Activated naive CD4-positive, alpha-beta T cell treated with anti-CD3 and anti-CD28 coated beads, Interleukin-2, amount 10 ng/mL, durations not matched to agents 7 days and 5 days (primary cell): ENCODE results near the gene SCLT1.
A peak's percentile ranks its signal among the peaks of the same experiment; 100 is the strongest.
"Not testable (repeated sequence)": the region's sequence is repeated elsewhere in the genome, so short reads cannot be mapped to it uniquely, and the experiment has no call there.

ENCODE experiments used
- CTCF ChIA-PET: fragments of 350-600 bp; sonication (Branson Sonifier 250); formaldehyde crosslinking; loops from one replicate; lab custom pipeline; 2021; ENCODE audit warnings: antibody characterized with exemption; lab: Charles Lee
- DNase-seq: peaks from one replicate; pipeline ENCODE4 v3.0.0-alpha.2; 2020
- H3K27ac Mint-ChIP-seq: one replicate; pipeline ENCODE4 v1.8.0; 2021; ENCODE audit warnings: mild to moderate bottlenecking, moderate library complexity, mixed read lengths
- H3K27me3 Mint-ChIP-seq: one replicate; pipeline ENCODE4 v1.8.0; 2021; ENCODE audit warnings: mild to moderate bottlenecking, mixed read lengths
- H3K36me3 Mint-ChIP-seq: one replicate; pipeline ENCODE4 v1.8.0; 2021; ENCODE audit warnings: mixed read lengths
- H3K4me1 Mint-ChIP-seq: one replicate; pipeline ENCODE4 v1.8.0; 2021; ENCODE audit warnings: mixed read lengths
- H3K4me3 Mint-ChIP-seq: one replicate; pipeline ENCODE4 v1.8.0; 2021; ENCODE audit warnings: mild to moderate bottlenecking, moderate library complexity, mixed read lengths
- H3K9me3 Mint-ChIP-seq: one replicate; pipeline ENCODE4 v1.8.0; 2021; ENCODE audit warnings: mixed read lengths

Gene SCLT1

GRCh38 chr4:129093191-129093920, at the start of gene SCLT1:
Gene SCLT1 (minus strand): TSS chr4:129093539. CDS start chr4:129093103, 436 bp downstream.
- Mint-ChIP-seq H3K9me3 (no peaks in the 10 kb centered on the region), H3K4me1 (peaks cover 56% of the 10 kb centered on the region), H3K36me3 (peaks cover 14% of the 10 kb centered on the region), H3K4me3 (no peak within 1 kb of the TSS), H3K27ac (no peak within 1 kb of the TSS), H3K27me3 (no peaks in the 10 kb centered on the region)
- CTCF ChIA-PET, result interaction anchor here (0.9 to 1.4 kb wide), 2 partner anchors 239 to 281 kb away, joined by 4 read pairs; no protein-coding TSS in a partner anchor
- peak; percentile 99 for DNase-seq

GRCh38 chr4:129140521-129140920, 47.2 kb upstream of the SCLT1 start:
- DNase-seq, result no peak

DNA sequence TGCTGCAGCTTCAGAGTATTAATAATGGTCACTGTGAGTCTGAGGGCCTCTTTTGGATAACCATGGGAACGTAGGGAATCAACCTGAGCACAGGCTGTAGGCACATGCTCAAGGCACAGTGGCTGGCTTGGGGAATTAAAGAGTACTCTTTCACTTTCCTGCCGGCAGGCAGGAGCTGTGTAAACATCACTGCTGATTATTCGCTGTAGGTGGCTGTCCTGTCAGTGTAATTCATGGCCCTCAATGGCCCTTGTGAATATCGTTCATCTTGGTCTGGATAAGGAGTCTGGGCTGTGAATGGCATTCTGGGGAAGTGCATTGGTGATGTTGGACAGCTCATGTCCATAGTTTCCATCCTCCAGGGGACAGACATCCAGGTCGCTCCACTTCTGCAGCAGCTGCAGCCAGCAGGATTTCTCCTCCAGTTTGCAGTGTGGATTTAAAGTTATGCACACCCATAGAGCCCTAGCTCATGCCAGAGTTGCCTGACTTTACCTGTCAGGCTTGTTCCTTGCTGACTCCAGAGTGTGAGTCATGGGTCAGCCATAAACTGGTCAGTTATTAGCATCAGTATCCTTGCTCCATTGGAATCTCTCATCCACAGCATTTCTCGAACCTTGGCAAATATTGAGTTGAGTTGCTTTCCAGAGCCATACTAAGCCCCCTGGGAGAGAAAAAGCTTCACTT, 45.6 kb upstream of the SCLT1 start:
- no peak for DNase-seq
- CTCF ChIA-PET, result no interaction called here
- Mint-ChIP-seq H3K27me3 (no peaks in the 10 kb centered on the region), H3K4me1 (no peaks in the 10 kb centered on the region), H3K4me3 (no peak overlapping the region), H3K9me3 (no peaks in the 10 kb centered on the region), H3K36me3 (no peaks in the 10 kb centered on the region), H3K27ac (no peak overlapping the region)

More at GRCh38 chr4:129140521-129140920, 47.2 kb upstream of the SCLT1 start:
- Mint-ChIP-seq H3K36me3 (no peaks in the 10 kb centered on the region), H3K27ac (no peak overlapping the region), H3K9me3 (no peaks in the 10 kb centered on the region), H3K4me3 (no peak overlapping the region), H3K27me3 (no peaks in the 10 kb centered on the region), H3K4me1 (no peaks in the 10 kb centered on the region)
- CTCF ChIA-PET, result no interaction called here

- no peak overlapping the region for H3K4me3 Mint-ChIP-seq
- H3K9me3 Mint-ChIP-seq, result peaks cover 2% of the 10 kb centered on the region
- H3K4me1 Mint-ChIP-seq, result no peaks in the 10 kb centered on the region
- H3K27ac Mint-ChIP-seq, result no peak overlapping the region
- H3K36me3 Mint-ChIP-seq, result no peaks in the 10 kb centered on the region
- no peak for DNase-seq
- CTCF ChIA-PET, result no interaction called here
- no peaks in the 10 kb centered on the region for H3K27me3 Mint-ChIP-seq
Measured at GRCh38 chr4:129136433-129136832, 43.1 kb upstream of the SCLT1 start.

DNA sequence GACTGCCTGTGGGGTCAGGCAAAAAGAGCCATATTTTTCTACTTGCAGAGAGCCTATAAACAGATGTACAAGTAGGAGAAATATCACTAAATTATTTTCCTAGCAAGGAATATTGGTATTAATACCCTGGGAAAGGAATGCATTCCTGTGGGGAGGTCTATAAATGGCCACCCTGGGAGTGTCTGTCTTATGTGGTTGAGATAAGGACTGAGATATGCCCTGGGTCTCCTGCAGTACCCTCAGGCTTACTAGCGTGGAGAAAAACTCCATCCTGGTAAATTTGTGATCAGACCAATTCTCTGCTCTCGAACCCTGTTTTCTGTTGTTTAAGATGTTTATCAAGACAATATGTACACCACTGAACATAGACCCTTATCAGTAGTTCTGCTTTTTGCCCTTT, 38.0 kb upstream of the SCLT1 start:
- Mint-ChIP-seq H3K4me3 (no peak overlapping the region), H3K4me1 (no peaks in the 10 kb centered on the region), H3K36me3 (no peaks in the 10 kb centered on the region), H3K27me3 (no peaks in the 10 kb centered on the region), H3K27ac (no peak overlapping the region), H3K9me3 (peaks cover 2% of the 10 kb centered on the region)
- DNase-seq, result no peak
- CTCF ChIA-PET, result interaction anchor here (0.6 kb wide), 1 partner anchor 93 kb away, joined by 3 read pairs; no protein-coding TSS in a partner anchor

DNA sequence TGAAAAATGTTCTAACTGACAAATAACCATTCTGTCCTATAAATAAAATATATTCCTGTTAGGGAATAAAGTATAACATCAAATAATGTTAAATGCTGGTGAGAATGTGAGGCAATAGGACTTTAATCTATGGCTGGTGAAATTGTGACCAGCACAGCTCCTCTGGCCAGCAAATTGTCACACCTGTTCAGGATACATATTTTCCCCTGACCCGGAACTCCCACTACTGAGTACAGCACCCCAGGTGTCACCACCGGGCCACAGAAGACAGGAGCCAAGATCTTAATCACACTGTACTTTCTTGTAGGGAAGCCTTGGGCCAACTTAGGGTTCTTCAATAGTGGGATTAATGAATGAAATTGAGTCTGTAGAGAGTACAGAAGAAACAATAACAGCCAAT, 35.8 kb upstream of the SCLT1 start:
- H3K9me3 Mint-ChIP-seq, result peaks cover 2% of the 10 kb centered on the region
- no peak overlapping the region for H3K27ac Mint-ChIP-seq
- no peaks in the 10 kb centered on the region for H3K36me3 Mint-ChIP-seq
- no peak for DNase-seq
- CTCF ChIA-PET, result no interaction called here
- H3K27me3 Mint-ChIP-seq, result no peaks in the 10 kb centered on the region
- no peaks in the 10 kb centered on the region for H3K4me1 Mint-ChIP-seq
- no peak overlapping the region for H3K4me3 Mint-ChIP-seq

- CTCF ChIA-PET, H3K27me3 Mint-ChIP-seq, H3K4me3 Mint-ChIP-seq, H3K36me3 Mint-ChIP-seq, H3K9me3 Mint-ChIP-seq, DNase-seq, H3K27ac Mint-ChIP-seq, H3K4me1 Mint-ChIP-seq: not testable (repeated sequence)
Measured at GRCh38 chr4:129126614-129127013, 33.3 kb upstream of the SCLT1 start.

DNA sequence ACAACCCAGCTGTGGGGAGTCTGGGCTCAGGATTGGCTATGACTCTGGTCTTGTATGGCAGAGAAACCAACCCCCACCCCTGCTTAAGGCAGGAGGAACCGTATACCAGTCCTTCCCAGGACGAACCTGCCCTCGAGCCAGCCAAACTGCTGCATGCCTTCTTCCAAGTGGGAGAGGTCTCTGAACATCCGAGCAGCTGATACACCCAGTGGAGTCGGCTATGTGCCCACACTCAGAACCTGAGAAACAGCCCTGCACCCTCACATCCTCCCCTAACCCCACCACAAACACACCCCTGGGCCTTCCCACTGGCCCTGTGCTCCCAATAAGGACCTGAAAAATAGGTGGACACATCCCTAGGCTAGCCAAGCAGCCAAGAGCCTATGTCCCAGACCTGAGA, 24.4 kb upstream of the SCLT1 start:
- Mint-ChIP-seq H3K9me3 (no peaks in the 10 kb centered on the region), H3K27me3 (no peaks in the 10 kb centered on the region), H3K4me1 (no peaks in the 10 kb centered on the region), H3K27ac (no peak overlapping the region), H3K4me3 (no peak overlapping the region), H3K36me3 (no peaks in the 10 kb centered on the region)
- DNase-seq, result no peak
- CTCF ChIA-PET, result no interaction called here

GRCh38 chr4:129113919-129114318, 20.6 kb upstream of the SCLT1 start:
- DNase-seq, result no peak
- CTCF ChIA-PET, result no interaction called here

GRCh38 chr4:129113434-129113833, 20.1 kb upstream of the SCLT1 start:
- no peak overlapping the region for H3K27ac Mint-ChIP-seq
- CTCF ChIA-PET, result interaction anchor here (0.6 kb wide), 1 partner anchor 238 kb away, joined by 3 read pairs; no protein-coding TSS in a partner anchor
- H3K4me3 Mint-ChIP-seq, result no peak overlapping the region

More at GRCh38 chr4:129113919-129114318, 20.6 kb upstream of the SCLT1 start:
- Mint-ChIP-seq H3K36me3 (peaks cover 15% of the 10 kb centered on the region), H3K27me3 (no peaks in the 10 kb centered on the region), H3K9me3 (no peaks in the 10 kb centered on the region), H3K27ac (no peak overlapping the region), H3K4me3 (no peak overlapping the region), H3K4me1 (no peaks in the 10 kb centered on the region)

GRCh38 chr4:129111919-129112318, 18.6 kb upstream of the SCLT1 start:
- peaks cover 15% of the 10 kb centered on the region for H3K36me3 Mint-ChIP-seq
- no peak for DNase-seq
- CTCF ChIA-PET, result no interaction called here
- H3K9me3 Mint-ChIP-seq, result no peaks in the 10 kb centered on the region
- H3K27me3 Mint-ChIP-seq, result no peaks in the 10 kb centered on the region
- no peak overlapping the region for H3K27ac Mint-ChIP-seq
- no peak overlapping the region for H3K4me3 Mint-ChIP-seq
- no peaks in the 10 kb centered on the region for H3K4me1 Mint-ChIP-seq

More at GRCh38 chr4:129113434-129113833, 20.1 kb upstream of the SCLT1 start:
- H3K4me1 Mint-ChIP-seq, result no peaks in the 10 kb centered on the region
- H3K9me3 Mint-ChIP-seq, result no peaks in the 10 kb centered on the region
- H3K27me3 Mint-ChIP-seq, result no peaks in the 10 kb centered on the region
- peaks cover 15% of the 10 kb centered on the region for H3K36me3 Mint-ChIP-seq
- no peak for DNase-seq

DNA sequence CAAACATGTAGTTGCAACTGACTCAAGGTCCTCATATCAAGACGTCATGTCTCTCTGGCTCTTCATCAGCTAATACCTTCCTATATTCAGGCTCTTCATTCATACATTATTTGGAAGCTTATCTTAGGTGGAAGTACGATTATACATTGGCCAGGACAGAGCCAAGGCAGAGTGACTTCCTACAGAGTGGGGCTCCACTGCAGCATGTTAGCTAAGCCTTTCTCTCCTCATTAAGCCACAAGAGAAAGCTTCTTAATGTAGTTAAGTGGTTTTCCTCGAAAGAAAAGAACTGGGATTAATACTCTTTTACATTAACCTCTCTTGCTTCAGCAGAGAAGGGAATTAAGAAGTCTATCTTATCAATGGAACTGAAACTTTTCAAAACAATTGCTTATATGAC, 17.6 kb upstream of the SCLT1 start:
- Mint-ChIP-seq H3K27me3 (no peaks in the 10 kb centered on the region), H3K4me1 (no peaks in the 10 kb centered on the region), H3K27ac (no peak overlapping the region), H3K36me3 (peaks cover 15% of the 10 kb centered on the region), H3K4me3 (no peak overlapping the region), H3K9me3 (no peaks in the 10 kb centered on the region)
- CTCF ChIA-PET, result no interaction called here
- DNase-seq, result no peak

DNA sequence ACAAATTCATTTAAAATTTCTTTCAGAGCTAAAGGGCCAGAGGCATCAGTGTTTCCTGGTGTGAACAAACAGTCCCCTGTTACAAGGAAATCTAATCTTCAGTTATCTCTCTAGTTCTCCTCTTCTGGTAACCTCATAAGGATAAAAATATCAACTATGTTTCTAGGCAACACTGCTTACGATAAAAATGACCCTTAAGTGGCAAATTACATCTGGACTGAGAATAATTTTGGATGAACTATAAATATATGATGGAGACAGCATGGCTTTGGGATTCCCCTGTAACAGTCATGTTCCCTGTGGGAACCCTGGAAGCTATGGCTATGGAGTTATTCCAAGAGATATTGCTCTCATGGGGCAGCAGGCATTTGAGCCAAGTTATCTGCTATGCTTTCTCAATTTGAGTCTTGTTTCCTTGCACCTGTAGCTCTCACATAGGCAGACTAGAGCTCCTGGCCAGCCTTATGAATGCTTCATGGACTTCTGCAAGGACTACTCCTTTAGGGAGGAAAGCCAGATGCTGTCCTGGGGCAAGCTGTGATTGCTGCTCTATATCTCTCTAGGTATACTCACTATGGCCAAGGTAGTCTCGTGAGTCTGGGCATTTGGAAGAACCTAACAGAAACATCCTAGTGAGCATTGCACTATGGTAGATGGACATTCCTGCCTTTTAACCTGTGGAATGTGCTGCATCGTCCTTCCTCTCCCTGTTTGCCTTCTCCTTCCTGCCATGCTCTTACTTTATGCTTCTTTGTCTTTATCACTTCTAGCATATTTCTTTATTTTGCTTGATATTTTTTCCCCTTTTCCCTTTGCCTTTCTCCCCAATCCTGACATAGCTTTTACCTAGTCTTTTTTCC, 16.9 kb upstream of the SCLT1 start:
- no peaks in the 10 kb centered on the region for H3K9me3 Mint-ChIP-seq
- H3K27me3 Mint-ChIP-seq, result no peaks in the 10 kb centered on the region
- H3K4me1 Mint-ChIP-seq, result no peaks in the 10 kb centered on the region
- no peak overlapping the region for H3K27ac Mint-ChIP-seq
- H3K36me3 Mint-ChIP-seq, result peaks cover 15% of the 10 kb centered on the region
- no peak for DNase-seq
- CTCF ChIA-PET, result no interaction called here
- no peak overlapping the region for H3K4me3 Mint-ChIP-seq

GRCh38 chr4:129098531-129099001, 5.2 kb upstream of the SCLT1 start:
- CTCF ChIA-PET, result no interaction called here

More at GRCh38 chr4:129098531-129099001, 5.2 kb upstream of the SCLT1 start:
- Mint-ChIP-seq H3K27me3 (no peaks in the 10 kb centered on the region), H3K36me3 (peaks cover 12% of the 10 kb centered on the region), H3K4me3 (no peak overlapping the region), H3K9me3 (no peaks in the 10 kb centered on the region), H3K27ac (no peak overlapping the region), H3K4me1 (peaks cover 44% of the 10 kb centered on the region)
- no peak for DNase-seq
